ENCODE results near the gene HEMK1.

HEMK1 gene

DNA sequence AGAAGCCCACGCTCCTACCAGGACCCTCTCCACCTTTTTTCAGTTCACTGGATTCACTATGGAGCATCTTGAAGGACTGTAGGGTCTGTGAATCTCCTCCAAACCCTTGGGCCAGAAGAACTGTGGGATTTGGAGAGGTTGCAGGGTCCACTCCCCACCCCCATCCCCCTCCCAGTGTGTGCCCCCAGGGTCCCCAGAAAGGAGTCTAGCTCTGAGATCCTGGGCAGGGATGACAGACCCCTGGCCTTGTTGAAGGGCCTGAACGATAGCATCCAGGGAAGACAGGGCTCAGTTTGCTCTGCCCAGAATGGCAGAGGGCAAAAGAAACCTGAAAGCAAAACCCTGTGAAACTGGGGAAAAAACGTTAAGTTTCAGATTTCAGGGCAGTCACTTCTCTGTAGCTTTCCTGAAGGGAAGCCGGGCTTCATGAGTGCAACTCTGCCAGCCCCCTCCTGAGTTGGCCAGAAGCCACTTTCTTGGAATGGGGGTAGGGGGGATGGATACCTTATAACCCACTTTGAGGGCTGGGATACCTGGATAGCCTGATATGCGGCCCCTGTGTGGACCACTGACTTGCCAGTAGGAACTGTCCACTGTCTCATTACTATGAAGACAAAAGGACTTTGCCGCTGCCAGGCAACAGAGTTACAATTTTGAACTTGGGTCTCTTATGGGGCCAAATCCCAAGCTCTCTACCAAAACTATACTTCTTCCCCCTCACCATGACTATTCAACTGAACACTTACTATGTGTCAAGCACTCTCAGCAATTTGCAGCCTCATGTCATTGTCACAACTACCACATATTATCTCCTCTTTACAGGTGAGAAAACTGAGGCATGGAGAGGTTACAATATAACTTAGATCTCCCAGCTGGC lies 43.9 kb downstream of the HEMK1 start:
- TF ChIP-seq, protein P1, sequence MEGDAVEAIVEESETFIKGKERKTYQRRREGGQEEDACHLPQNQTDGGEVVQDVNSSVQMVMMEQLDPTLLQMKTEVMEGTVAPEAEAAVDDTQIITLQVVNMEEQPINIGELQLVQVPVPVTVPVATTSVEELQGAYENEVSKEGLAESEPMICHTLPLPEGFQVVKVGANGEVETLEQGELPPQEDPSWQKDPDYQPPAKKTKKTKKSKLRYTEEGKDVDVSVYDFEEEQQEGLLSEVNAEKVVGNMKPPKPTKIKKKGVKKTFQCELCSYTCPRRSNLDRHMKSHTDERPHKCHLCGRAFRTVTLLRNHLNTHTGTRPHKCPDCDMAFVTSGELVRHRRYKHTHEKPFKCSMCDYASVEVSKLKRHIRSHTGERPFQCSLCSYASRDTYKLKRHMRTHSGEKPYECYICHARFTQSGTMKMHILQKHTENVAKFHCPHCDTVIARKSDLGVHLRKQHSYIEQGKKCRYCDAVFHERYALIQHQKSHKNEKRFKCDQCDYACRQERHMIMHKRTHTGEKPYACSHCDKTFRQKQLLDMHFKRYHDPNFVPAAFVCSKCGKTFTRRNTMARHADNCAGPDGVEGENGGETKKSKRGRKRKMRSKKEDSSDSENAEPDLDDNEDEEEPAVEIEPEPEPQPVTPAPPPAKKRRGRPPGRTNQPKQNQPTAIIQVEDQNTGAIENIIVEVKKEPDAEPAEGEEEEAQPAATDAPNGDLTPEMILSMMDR (IDR thresholded peaks at IDR 0.05; ENCODE audit: low read depth, low read length): no peak
- peak overlapping the region; percentile 71; the same call in 1 of the 2 replicates for H3K4me3 ChIP-seq (ENCODE audit: low read depth, low read length)

DNA sequence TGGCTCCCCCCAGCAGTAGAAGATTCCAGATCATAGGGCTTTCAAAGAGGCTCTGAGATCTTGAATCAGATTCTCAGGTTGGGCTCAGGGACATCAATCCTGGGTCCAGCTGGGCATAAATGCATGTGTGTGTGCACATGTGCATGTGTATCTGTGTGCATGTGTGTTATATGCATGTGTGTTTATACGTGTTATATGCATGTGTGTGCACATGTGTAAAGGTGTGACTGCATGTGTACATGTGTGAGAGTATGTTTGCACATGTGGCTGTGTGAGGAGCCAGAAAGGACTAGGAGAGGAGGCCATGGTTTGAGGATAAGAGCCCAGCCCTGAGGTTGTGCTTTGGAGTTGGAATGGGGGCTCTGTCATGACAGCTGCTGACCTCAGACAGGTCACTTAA lies 45.9 kb downstream of the HEMK1 start:
- TF ChIP-seq, protein P1 (IDR thresholded peaks at IDR 0.05; ENCODE audit: low read depth, low read length): no peak
- no peak overlapping the region for H3K4me3 ChIP-seq (ENCODE audit: low read depth, low read length)

DNA sequence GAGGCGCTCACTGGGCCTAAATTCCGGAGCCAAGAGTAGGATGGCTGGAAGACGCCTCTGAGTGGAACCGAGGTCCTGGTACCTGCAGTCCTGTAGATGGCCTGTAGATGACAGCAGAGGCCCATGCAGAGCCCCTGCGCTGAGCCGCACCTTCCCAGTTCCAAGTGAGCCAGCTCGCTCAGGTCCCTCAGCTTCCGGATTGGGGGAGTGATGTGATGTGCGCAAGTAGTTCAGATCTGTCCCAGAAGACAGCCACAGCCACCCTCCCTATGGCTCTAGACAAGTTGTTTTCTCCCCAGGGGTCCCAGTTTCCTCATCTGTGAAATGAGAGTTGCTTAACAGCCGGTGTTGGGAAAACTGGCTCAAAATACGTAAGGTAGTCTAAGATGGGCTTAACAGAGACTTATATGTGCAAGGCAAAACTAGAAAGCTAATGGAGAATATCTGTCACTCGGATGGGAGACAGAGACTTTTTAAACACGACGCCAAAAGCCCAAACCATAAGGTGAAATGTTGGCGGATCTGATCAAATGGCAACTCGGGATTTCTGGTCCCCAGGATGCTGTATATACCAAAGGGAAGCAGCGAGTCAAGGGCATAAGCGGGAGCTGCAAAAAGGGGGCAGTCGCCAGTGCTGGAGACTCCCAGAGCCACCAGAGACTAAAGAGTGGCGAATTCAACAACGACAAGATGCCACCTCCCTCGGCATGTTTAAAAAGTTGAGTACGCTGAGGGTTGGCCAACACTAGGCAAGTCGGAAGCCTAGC lies 46.9 kb downstream of the HEMK1 start:
- TF ChIP-seq, protein P1 (IDR thresholded peaks at IDR 0.05; ENCODE audit: low read depth, low read length): peak; percentile 100
- peak overlapping the region; percentile 79 for H3K4me3 ChIP-seq (ENCODE audit: low read depth, low read length)

DNA sequence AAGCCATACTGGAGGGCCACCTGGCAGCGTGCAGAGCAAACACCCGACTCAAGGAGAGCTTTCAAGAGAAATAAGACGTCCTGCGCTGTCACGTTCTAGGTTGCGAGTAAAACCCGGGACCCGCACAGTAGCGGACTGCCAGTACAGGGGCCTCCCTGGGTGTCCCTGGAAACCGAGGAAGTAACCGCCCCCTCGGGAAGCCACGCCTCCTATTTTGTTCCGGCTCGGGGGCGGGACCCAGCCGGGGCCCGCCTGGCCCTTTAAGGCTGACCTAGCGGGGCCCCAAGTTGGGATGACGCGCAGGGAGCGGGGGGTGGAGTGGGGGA lies 47.4 kb downstream of the HEMK1 start:
- TF ChIP-seq, protein P1 (IDR thresholded peaks at IDR 0.05; ENCODE audit: low read depth, low read length): no peak
- peak overlapping the region; percentile 79 for H3K4me3 ChIP-seq (ENCODE audit: low read depth, low read length)

DNA sequence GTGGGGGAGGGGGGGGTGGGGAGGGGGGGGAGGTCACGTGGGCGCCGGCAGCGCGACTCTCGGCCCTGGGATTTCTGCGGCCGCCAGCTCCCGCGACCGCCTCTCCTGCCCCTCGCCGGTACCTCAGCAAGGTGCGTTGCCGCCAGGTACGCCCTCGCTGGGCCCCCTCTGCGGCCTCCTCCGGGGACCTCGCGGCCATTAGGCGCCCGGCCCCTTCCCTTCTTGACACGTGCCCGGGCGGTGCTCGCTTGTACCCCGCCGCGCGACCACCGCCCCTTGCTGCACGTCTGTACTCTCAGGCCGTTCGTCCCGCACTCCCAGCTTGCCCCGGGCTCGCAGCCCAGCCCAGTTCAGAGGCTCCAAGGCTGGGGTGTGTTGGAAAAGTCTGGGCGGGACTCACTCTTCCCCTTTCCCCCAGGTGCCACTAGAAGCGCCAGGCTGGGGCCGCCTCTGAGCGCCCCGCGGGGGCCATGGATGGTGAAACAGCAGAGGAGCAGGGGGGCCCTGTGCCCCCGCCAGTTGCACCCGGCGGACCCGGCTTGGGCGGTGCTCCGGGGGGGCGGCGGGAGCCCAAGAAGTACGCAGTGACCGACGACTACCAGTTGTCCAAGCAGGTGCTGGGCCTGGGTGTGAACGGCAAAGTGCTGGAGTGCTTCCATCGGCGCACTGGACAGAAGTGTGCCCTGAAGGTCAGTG lies 47.9 kb downstream of the HEMK1 start, which contains the start of gene MAPKAPK3:
Gene MAPKAPK3 (plus strand): TSS at position 56 of the 696 bp plus-strand sequence. CDS start 415 bp downstream, at position 471.
- TF ChIP-seq, protein P1 (IDR thresholded peaks at IDR 0.05; ENCODE audit: low read depth, low read length): no peak
- peak within 1 kb of the TSS; percentile 79 for H3K4me3 ChIP-seq (ENCODE audit: low read depth, low read length)

DNA sequence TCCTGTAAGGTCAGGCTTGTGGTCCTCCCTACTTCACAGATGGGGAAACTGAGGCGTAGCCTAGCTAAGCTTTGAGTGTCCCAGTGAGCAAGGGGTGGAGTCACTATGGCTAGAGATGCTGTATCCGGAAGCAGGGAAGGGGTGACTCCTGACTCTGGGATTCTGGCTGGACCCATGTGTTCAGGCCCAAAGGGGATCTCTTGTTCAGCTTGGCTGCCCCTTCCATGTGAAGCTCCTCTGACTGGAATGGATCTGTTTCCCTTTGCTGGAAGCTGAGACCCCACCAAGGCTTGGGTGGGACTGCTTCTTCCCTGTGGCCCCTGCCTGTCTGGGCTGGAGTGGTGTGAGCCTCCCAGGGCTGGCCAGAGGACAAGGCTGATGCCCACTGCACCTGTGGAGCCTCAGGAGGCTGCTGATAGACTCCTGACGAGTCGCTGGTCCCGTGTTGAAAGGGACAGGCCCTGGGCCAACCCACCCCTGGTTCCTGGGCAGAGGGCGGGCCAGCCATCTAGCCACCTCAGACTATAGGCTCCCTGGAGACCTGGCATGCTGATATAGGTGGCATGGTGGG lies 48.7 kb downstream of the HEMK1 start:
- peak overlapping the region; percentile 79 for H3K4me3 ChIP-seq (ENCODE audit: low read depth, low read length)
- TF ChIP-seq, protein P1 (IDR thresholded peaks at IDR 0.05; ENCODE audit: low read depth, low read length): no peak

All from WI38 (cell line).